ENCODE results near the gene FBP2.
"Not testable (repeated sequence)": the region's sequence is repeated elsewhere in the genome, so short reads cannot be mapped to it uniquely, and the experiment has no call there.

Gene FBP2

DNA sequence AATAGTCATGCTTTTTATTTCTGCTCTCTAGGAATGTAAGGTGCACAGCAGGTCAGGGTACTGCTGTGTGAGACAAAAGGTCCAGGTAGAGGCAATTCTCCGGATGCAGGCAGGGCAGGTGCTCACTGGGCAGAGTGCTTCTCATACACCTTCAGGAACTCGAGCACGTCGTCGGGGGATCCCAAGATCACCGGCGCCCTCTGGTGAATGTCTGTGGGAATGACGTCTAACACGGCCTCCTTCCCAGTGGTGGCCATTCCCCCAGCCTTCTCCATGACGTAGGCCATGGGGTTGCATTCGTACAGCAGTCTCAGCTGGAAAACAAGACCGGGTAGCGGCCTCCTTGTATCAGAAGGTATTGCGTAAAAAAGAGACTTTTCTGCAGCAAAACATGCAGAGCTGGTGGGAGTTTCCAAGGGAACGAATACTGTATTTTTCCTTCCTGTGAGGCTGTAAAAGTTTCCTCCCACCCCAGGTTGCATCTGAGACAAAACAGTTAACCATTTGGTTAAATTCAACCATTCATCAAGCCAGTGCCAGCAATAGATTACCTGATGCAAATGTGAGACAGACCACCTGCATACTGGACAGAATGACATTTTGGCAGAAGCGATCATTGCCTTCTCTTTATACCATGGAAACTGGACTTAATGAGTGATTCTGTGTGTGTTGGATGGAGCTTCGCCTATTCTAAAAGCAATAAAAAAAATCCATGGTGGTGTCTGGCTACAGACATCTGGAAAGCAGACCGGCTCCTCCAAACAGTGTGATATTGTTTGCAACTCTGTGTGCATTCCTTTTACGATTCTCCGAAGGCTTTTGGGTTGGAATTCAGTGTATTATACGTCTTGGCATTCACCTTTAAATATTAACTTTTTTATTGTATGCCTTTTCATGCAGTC lies 9.9 kb upstream of the FBP2 start:
- DNase-seq = peak; percentile 42

GRCh38 chr9:94602666-94603065 lies 9.0 kb upstream of the FBP2 start:
- DNase-seq = no peak

- DNase-seq = no peak
Observed at GRCh38 chr9:94600715-94601114, 7.1 kb upstream of the FBP2 start.

DNA sequence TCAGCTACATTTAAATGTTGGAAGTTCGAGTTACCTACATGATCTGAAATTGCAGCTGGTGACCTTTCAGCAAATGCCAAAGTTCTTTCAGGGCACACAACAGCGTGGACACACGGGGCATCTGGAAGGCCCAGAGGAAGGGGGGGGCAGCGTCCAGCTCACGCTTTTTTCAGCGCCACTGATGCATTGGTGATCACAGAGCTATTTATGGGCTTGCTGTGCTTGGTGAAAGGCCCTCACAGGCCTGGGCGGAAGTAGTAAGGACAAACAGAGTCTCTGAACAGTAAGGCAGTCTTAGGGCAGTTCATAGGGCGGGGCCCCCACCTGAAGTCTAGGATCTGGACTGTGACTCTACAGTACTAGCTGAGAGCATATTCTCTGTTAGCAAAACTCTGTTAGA lies 6.6 kb upstream of the FBP2 start:
- DNase-seq = peak; percentile 4

GRCh38 chr9:94599102-94599501 lies 5.5 kb upstream of the FBP2 start:
- no peak for DNase-seq

- DNase-seq = not testable (repeated sequence)
Observed at GRCh38 chr9:94592683-94593082, 941 bp downstream of the FBP2 start.

- no peak for DNase-seq
Observed at GRCh38 chr9:94591876-94592275, 1.7 kb downstream of the FBP2 start.

DNA sequence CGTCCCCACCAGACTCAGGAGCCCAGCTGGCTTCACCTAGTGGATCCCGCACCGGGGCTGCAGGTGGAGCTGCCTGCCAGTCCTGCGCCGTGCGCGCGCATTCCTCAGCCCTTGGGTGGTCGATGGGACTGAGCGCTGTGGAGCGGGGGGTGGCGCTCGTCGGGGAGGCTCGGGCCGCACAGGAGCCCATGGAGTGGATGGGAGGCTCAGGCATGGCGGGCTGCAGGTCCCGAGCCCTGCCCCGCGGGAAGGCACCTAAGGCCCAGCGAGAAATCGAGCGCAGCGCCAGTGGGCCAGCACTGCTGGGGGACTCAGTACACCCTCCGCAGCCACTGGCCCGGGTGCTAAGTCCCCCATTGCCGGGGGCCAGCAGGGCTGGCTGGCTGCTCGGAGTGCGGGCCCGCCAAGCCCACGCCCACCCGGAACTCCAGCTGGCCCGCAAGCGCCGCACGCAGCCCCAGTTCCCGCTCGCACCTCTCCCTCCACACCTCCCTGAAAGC lies 2.5 kb downstream of the FBP2 start:
- not testable (repeated sequence) for DNase-seq

GRCh38 chr9:94588681-94589080 lies 4.9 kb downstream of the FBP2 start:
- DNase-seq = no peak

- no peak for DNase-seq
Observed at GRCh38 chr9:94586814-94587213, 6.8 kb downstream of the FBP2 start.

DNA sequence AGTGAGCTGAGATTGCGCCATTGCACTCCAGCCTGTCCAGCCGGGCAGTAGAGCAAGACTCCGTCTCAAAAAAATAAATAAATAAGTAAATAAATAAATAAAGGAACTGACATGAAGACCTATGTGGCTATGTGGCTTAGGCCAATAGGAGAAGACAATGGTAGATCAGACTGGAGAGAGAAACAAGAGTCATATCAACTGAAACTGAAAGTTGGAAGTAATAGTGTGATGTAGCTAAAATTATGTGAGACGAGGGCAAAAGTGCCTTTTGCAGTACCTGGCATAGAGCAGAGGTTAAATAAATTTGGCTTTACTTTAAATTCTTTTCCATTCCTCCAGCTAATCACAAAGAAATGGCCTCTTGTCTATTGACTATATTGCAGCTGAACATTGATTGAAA lies 7.3 kb downstream of the FBP2 start:
- no peak for DNase-seq

DNA sequence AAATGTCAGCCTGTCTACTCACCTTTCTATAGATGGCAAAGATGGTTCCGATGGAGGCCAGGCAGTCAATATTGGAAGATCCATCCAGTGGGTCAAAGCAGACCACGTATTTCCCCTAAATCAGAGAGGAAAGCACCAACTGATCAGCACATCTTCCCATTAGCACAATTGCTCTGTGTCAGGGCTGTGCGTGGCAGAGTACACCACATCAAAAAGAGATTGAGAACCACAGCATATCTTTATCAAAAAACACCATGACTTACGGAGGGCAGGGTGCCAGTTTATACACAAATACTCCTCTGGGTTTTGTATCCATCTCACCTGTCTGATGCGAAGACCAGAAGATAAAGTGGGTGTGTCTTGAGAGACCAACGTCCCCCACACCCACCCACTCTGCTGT lies 9.1 kb downstream of the FBP2 start:
- no peak for DNase-seq

GRCh38 chr9:94581728-94582127 lies 11.9 kb downstream of the FBP2 start:
- no peak for DNase-seq

GRCh38 chr9:94577571-94577970 lies 16.1 kb downstream of the FBP2 start:
- DNase-seq = no peak

DNA sequence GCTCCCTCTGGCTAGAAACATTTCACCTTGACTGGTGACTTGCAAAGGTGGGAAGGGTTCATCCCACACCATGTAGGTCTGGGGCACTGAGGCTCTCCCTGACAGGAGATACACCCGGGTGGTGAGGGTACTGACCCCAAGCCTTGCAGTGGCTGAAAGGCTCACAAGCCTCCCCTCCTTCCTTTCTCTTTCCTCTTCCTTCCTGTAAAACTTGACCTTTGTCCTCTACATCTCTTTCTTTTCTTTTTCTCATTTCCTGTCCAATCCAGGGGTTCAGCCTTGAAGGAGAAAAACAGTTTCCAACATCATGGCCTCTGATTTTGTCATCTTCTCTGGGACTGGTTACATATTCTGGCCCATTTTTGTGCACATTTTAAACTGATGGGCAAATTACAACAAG lies 16.6 kb downstream of the FBP2 start:
- DNase-seq = no peak

- DNase-seq = no peak
Observed at GRCh38 chr9:94576131-94576530, 17.5 kb downstream of the FBP2 start.

DNA sequence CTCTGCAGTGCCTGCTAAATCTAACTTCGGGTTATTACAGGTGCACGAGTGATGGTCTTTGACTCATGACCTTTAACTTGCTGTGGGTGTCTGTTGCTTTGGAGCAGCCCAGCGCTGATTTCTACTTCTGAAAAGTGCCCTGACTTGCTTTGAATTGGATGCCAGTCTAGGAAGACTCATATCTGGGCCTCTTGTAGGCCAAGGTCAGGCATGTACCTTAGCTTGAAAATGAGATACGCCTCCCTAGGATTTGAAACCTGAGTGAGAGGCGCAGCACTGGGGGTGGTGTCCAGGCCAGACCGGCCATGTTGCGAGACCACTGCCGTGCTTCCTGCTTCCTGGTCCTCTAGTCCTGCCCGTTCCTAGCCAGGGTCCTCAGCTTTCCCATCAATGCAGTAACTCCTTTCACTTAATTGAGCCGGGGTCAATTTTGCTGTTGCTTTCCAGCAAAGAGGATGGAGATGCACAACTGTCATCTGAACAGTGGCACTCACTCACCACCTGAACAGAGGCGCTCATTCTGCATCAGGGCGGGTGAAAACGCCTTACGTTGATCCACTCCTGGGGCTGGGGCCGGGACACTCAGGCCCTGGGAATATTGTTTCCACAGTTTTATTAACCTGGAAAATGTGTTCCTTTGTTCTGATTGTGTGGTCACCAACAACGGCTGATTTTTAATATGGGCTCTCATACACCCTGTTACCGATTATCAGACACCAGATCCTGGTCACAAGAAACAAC lies 24.5 kb downstream of the FBP2 start:
- DNase-seq = no peak

DNA sequence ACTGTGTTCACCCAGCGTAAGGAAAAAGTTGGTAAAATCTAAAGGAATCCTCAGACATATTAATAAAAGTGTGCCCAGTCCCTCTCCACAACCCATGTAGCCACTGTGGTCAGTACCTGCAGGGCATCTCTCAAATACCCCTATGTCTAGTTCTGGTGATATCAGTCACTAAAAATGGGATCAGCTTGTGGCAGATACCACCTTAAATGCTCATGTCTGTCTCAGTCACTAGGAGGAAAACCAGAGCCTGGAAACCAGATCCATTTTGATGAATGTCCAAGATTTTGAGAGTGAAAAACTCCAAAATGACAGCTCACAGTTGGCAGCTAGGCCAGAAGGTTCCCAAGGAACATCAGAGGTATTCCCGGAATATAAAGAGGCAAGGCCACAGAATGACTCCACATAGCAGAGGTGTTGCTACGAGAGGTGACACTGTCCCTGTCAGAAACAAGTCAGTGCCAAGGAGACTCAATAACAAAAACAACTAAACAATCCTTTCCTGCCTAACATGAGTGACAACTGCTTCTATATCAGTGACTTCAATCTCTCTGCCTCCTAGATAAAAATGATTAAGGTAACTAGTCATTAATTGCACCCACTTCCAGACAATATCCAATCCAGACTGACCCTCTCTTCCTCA lies 25.3 kb downstream of the FBP2 start:
- no peak for DNase-seq

DNA sequence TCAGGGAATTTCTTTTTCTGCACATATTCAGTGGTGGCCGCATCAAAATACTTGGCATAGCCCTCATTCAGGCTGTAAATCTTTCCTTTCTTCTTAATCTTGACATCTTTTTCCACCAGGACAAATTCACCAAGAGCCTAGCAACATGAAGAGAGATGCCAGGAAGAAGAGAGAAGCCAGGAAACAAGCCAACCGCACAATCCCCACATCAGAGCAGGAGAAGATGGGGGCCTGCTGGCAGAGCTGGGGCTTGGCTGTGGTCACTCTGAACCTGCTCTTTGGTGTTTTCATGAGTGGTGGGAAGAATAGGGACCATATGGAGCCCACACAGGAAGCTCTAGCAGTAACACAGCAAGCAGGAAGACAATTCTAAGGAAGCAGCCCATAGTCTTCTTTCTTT lies 26.4 kb downstream of the FBP2 start:
- DNase-seq = no peak

- no peak for DNase-seq
Observed at GRCh38 chr9:94566550-94566949, 27.1 kb downstream of the FBP2 start.

- DNase-seq = not testable (repeated sequence)
Observed at GRCh38 chr9:94564279-94564678, 29.3 kb downstream of the FBP2 start.

- DNase-seq = no peak
Observed at GRCh38 chr9:94563548-94563947, 30.1 kb downstream of the FBP2 start.

- no peak for DNase-seq
Observed at GRCh38 chr9:94560237-94560636, 33.4 kb downstream of the FBP2 start.

DNA sequence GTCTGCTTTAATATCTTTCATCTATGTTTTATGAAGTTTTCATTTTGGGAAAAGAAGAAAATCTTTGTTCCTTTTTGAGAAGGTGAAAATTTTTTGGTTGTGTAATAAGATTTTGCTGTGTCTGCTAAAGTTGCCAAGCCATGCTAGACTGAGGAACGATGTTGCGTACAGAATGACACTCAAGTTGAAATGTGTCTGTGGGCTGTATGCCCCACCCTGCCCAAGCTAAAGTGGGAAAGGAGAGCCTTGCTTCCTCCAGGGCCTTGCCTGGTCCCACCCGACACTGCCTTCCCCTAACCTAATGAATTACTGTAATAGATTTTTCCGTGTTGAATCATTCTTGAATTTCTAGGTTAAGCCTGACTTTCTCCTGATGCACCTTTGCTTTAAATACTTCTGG lies 36.2 kb downstream of the FBP2 start:
- DNase-seq = no peak
